ENCODE measurements around the gene TANGO2.

DNA sequence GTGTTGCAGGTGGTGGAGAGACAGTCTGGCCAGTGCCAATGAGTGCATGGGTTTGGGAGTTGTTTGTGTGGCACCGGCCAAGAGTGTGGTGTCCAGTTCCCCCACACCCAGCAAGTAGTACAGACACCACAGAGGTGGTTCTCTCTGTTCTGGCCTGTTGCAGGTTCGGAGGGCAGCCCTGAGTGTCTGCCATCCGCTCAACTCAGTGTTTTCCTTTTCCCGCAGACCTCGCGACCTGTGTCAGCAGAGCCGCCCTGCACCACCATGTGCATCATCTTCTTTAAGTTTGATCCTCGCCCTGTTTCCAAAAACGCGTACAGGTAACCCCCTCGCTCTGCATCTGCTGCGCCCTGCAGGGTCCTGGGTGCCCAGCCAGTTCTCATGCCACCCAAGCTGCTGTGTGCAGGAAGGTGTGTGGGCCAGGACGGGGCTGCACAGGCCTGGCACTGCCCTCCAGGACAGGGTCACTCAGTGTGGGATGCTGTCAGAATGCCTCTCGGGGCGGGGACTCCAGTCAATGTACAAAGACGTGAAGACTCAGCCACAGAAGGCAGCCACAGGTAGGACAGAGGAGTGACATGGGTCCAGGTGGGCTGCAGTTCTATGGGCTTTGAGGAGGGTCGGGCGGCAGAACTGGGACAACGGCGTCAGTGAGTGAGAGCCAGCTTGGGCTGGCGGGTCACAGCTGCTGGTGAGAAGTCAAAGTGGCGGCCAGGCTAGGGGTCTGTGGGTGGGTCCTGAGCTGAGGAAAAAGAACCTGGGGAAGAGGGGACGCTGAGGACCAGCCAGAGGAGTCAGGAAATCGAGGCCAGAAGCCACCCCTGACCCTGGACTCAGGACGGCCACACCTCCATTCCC lies 15.9 kb downstream of the TANGO2 start:
- TF ChIP-seq CTCF (IDR thresholded peaks at IDR 0.05) (no peak), POLR2A (IDR thresholded peaks at IDR 0.05) (no peak), EP300 (IDR thresholded peaks at IDR 0.05) (no peak)
